Right atrium auricular region (tissue), 2 donors: Measurements from ENCODE around the gene CAMSAP2. TPM values are rescaled to one million over a fixed set of nuclear protein-coding genes. Genes with fewer than 3 reads are reported as not detected.

ENCODE experiments used
- DNase-seq: peaks from one replicate; pipeline ENCODE4 v3.0.0-alpha.2; 2019; ENCODE audit warnings: low spot score
- H3K27ac ChIP-seq, 2 donors: fragments of 200-600 bp; sonication (generic); 1 replicate in 1 of 2; 2 replicates in 1 of 2; pipeline ENCODE4 v1.5.1; 2016 to 2019
- H3K27me3 ChIP-seq, 2 donors: fragments of 200-600 bp; sonication (generic); one replicate each; pipeline versions ENCODE4 v1.5.1 to v1.6.0; 2017 to 2019
- H3K36me3 ChIP-seq: fragments of 200-600 bp; sonication (generic); one replicate; pipeline ENCODE4 v1.5.1; 2016
- H3K4me1 ChIP-seq, 2 donors: fragments of 200-600 bp; sonication (generic); one replicate each; pipeline versions ENCODE4 v1.5.1 to v1.6.0; 2017 to 2019
- H3K4me3 ChIP-seq, 2 donors: fragments of 200-600 bp; sonication (generic); 1 replicate in 1 of 2; 2 replicates in 1 of 2; pipeline ENCODE4 v1.5.1; 2017 to 2019; ENCODE audit warnings: mild to moderate bottlenecking in 1 of 2, moderate library complexity in 1 of 2
- H3K9me3 ChIP-seq, 2 donors: fragments of 200-600 bp; sonication (generic); one replicate each; pipeline ENCODE4 v1.5.1; 2019
- CTCF ChIP-seq, 2 donors: fragments of 200-600 bp; sonication (generic); IDR thresholded peaks; one replicate each; pipeline ENCODE4 v1.5.1; 2019; ENCODE audit warnings: antibody characterized with exemption in 2 of 2
- total RNA-seq, 2 donors: library from RNA; depleted of rRNA; stranded (reverse); fragments of >200 nt; gene quantifications; one replicate each; pipeline ENCODE4 v1.1.0, GENCODE V29; 2016

The CAMSAP2 gene
- total RNA-seq, 2 donors from 2014 or later, result 34.6 to 36.4 TPM

GRCh38 chr1:200771625-200772555 is 33.2 kb downstream of the CAMSAP2 start:
- Histone ChIP-seq H3K4me3 (no peak overlapping the region), H3K27me3 (no peaks in the 10 kb centered on the region), H3K36me3 (peaks cover 16% of the 10 kb centered on the region), H3K4me1 (peaks cover 0 to 28% of the 10 kb centered on the region in 2 donors), H3K27ac (no peak overlapping the region), H3K9me3 (no peaks in the 10 kb centered on the region)
- TF ChIP-seq CTCF (IDR thresholded peaks at IDR 0.05), result no peak
- DNase-seq, result no peak

GRCh38 chr1:200774311-200774710 is 35.6 kb downstream of the CAMSAP2 start:
- peaks cover 0 to 33% of the 10 kb centered on the region in 2 donors for H3K4me1 ChIP-seq
- H3K27me3 ChIP-seq, result no peaks in the 10 kb centered on the region
- no peak for TF ChIP-seq CTCF (IDR thresholded peaks at IDR 0.05)
- no peak for DNase-seq
- H3K27ac ChIP-seq, result peak overlapping the region; percentile 1 to 52
- H3K4me3 ChIP-seq, result no peak overlapping the region
- H3K9me3 ChIP-seq, result no peaks in the 10 kb centered on the region
- peaks cover 9% of the 10 kb centered on the region for H3K36me3 ChIP-seq

- Histone ChIP-seq H3K36me3 (peaks cover 3% of the 10 kb centered on the region), H3K27ac (peak overlapping the region in 1 of 2 donors; percentile 52), H3K27me3 (no peaks in the 10 kb centered on the region), H3K4me1 (peaks cover 0 to 33% of the 10 kb centered on the region in 2 donors), H3K9me3 (no peaks in the 10 kb centered on the region), H3K4me3 (no peak overlapping the region)
- TF ChIP-seq CTCF (IDR thresholded peaks at IDR 0.05), result no peak
- DNase-seq, result no peak
Measured at GRCh38 chr1:200774735-200775444, 36.2 kb downstream of the CAMSAP2 start.

GRCh38 chr1:200775850-200776249 is 37.2 kb downstream of the CAMSAP2 start:
- no peaks in the 10 kb centered on the region for H3K36me3 ChIP-seq
- H3K27ac ChIP-seq, result peak overlapping the region; percentile 26 to 38
- TF ChIP-seq CTCF (IDR thresholded peaks at IDR 0.05), result no peak
- no peak for DNase-seq
- no peaks in the 10 kb centered on the region for H3K27me3 ChIP-seq
- no peaks in the 10 kb centered on the region for H3K9me3 ChIP-seq
- peaks cover 0 to 41% of the 10 kb centered on the region in 2 donors for H3K4me1 ChIP-seq
- H3K4me3 ChIP-seq, result no peak overlapping the region

- Histone ChIP-seq H3K27ac (peak overlapping the region; percentile 17 to 38), H3K27me3 (no peaks in the 10 kb centered on the region), H3K9me3 (no peaks in the 10 kb centered on the region), H3K4me3 (no peak overlapping the region), H3K4me1 (peaks cover 0 to 41% of the 10 kb centered on the region in 2 donors), H3K36me3 (no peaks in the 10 kb centered on the region)
- TF ChIP-seq CTCF (IDR thresholded peaks at IDR 0.05), result no peak
- no peak for DNase-seq
Measured at GRCh38 chr1:200776949-200777348, 38.3 kb downstream of the CAMSAP2 start.
